ENCODE results near the gene RUFY3.
"Not testable (repeated sequence)": the region's sequence is repeated elsewhere in the genome, so short reads cannot be mapped to it uniquely, and the experiment has no call there.

Gene RUFY3

DNA sequence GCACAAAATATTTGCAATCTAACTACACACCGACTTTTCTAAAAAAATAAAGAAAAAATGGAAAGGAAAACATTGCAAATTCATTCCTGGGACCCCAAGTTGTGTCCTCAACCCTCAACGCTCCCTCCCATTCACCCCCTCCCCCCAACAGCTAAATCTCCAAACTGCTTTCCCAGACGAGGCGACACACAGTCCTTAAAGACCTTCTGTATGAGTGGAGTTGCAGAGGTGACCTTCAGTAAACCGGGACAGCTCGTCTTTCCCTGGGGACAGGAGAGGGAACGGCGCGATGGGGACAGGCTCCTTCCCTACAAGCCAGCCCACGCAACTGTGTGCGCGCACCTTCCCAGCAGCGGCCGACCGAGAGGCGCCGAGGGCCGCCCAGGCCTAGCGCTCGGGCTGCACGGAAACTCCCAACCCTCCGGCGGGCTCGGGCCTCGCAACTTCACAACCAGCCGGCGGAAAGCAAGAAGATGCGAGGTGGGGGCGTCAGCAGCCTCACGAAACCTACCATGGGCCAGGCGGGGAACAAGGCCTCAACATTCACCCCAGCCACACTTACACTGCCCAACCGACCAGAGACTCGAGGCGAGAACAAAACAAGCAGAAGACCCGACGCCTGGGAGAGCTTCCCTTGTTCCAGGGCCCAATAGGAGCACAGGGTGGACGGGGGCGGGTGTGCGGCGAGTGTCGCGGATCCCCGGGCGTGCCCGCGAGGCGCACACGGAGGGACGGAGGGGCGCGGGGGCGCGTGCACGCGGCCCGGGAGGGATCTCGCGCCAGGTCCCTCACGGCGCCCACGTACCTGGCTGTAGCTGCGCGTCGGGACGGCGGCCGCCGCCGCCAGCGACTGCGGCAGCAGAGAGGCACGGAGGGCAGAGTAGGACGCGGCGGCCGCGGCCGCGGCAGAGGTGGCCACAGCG is 117.2 kb downstream of the RUFY3 start:
- DNase-seq (ENCODE audit: extremely low spot score, insufficient read length, low read depth) (peak; percentile 48), FAIRE-seq (peak; percentile 75)

GRCh38 chr4:70839589-70840093 is 117.9 kb downstream of the RUFY3 start, which contains the start of gene GRSF1:
Gene GRSF1 (minus strand): TSS chr4:70839890. CDS start chr4:70839827, 63 bp downstream.
- DNase-seq (ENCODE audit: extremely low spot score, insufficient read length, low read depth) (peak; percentile 85), FAIRE-seq (peak; percentile 86)

GRCh38 chr4:70840137-70840536 is 118.4 kb downstream of the RUFY3 start:
- FAIRE-seq; DNase-seq (ENCODE audit: extremely low spot score, insufficient read length, low read depth): not testable (repeated sequence)

DNA sequence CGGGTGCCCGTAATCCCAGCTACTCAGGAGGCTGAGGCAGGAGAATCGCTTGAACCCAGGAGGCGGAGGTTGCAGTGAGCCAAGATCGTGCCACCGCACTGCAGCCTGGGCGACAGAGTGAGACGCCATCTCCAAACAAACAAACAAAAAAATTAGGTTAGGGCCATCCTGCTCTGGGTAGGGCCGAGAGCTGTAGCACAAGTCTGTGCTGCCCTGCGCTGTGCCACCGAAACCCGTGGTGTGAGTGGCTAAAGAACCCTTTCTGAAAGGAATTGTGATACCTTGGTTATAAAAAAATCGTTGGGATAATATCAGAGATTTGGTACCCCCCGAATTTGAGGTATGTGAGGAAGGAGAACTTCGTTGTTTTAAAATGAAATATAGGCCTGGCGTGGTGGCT is 118.9 kb downstream of the RUFY3 start:
- not testable (repeated sequence) for DNase-seq (ENCODE audit: extremely low spot score, insufficient read length, low read depth); FAIRE-seq

- DNase-seq (ENCODE audit: extremely low spot score, insufficient read length, low read depth) (no peak), FAIRE-seq (no peak)
Observed at GRCh38 chr4:70841211-70841610, 119.4 kb downstream of the RUFY3 start.

GRCh38 chr4:70841951-70842350 is 120.2 kb downstream of the RUFY3 start:
- DNase-seq (ENCODE audit: extremely low spot score, insufficient read length, low read depth) (no peak), FAIRE-seq (no peak)

DNA sequence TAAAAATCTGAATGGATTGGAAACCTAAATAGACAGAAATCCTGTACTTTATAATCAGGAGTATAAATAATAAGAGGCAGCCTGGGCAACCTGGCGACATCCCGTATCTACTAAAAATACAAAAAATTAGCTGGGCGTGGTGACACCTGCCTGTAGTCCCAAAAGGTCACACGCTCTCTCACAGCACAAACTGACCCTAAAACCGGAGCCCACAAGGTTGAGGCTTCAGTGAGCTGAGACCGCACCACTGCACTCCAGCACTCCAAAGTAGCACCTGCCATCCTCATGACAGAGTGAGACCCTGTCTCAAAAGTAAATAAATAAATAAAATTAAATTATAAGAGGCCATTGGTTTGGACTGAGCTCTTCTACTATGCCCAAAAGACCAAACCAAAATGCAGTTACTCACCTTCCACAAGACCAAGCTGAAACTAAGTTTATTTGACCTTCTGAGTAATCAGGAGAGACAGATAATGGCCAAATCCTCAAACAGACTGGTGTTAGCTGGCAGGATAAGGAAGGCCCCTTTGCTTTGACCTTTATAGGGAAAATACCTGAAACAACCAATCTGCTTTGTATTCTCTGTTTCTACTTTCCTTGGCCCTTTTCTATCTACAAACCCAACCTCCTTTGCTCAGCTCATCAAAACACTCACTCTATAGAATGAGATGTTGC is 121.1 kb downstream of the RUFY3 start:
- no peak for DNase-seq (ENCODE audit: extremely low spot score, insufficient read length, low read depth)

GRCh38 chr4:70844180-70844579 is 122.4 kb downstream of the RUFY3 start:
- FAIRE-seq (peak; percentile 75), DNase-seq (ENCODE audit: extremely low spot score, insufficient read length, low read depth) (no peak)

More for the DNA sequence above, 121.1 kb downstream of the RUFY3 start:
- FAIRE-seq: peak; percentile 69

GRCh38 chr4:70849291-70849690 is 127.5 kb downstream of the RUFY3 start:
- no peak for DNase-seq (ENCODE audit: extremely low spot score, insufficient read length, low read depth)
- FAIRE-seq: no peak

DNA sequence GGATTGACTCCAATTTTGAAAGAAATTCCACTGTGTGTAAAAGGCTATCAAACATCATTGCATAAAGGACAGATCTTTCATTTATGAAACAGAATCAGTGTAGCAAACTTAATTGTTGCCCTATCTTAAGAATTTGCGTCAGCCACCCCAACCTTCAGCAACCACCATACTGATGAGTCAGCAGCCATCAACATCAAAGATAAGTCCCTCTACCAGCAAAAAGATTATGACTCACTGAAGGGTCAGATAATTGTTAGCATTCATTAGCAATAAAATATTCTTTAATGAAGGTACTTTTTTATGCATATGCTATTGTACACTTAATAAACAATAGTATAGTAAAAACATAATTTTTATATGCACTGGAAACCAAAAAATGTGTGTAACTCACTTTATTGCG is 133.7 kb downstream of the RUFY3 start:
- DNase-seq (ENCODE audit: extremely low spot score, insufficient read length, low read depth) (no peak), FAIRE-seq (no peak)
